K562 (cell line): ENCODE measurements around the gene CCDC28A. TPM values are rescaled to one million over a fixed set of nuclear protein-coding genes. Genes with fewer than 3 reads are reported as not detected.

ENCODE experiments used
- ATAC-seq: fragments of 200-7000 bp; cut with Tn5 transposase; 3 replicates; pipeline ENCODE4 v1.9.1; 2020; ENCODE audit warnings: moderate library complexity
- BruUV-seq: library from RNA; stranded (reverse); fragments of 400-500 nt; replicated peaks from 2 replicates; lab custom pipeline; 2021; lab: Mats Ljungman, UMichigan
- CTCF ChIA-PET: fragments of 300-600 bp; formaldehyde crosslinking; extraction: SDS; loops from one replicate; lab custom pipeline; 2021; ENCODE audit warnings: low intra/inter-chr PET ratio; lab: Yijun Ruan, JAX
- POLR2A ChIA-PET: fragments of 300-600, 350-650 bp; sonication (Branson Sonifier 250); formaldehyde crosslinking; extraction: SDS; loops from one replicate; lab custom pipeline; 2021; ENCODE audit warnings: antibody characterized with exemption, inconsistent platforms; lab: Yijun Ruan, JAX
- DNase-seq, 4 experiments: peaks; one replicate each; pipeline versions ENCODE4 v3.0.0 to v3.0.0-alpha.2; 2011 to 2018; ENCODE audit warnings: low spot score in 3 of 4, mixed read lengths in 3 of 4; ENCODE audit errors: extremely low read depth in 1 of 4
- FAIRE-seq: peaks from 2 replicates; lab custom pipeline; 2011; peaks lifted over from hg19 to GRCh38; lab: Jason Lieb, UNC
- H2AFZ ChIP-seq: 2 replicates; pipeline ENCODE4 v1.6.0; 2011; ENCODE audit warnings: low read depth, low read length, control low read depth, inconsistent platforms
- H3K27ac ChIP-seq: fragments of 200-600 bp; 3 replicates; pipeline ENCODE4 v1.8.0; 2011; ENCODE audit warnings: low read depth, mild to moderate bottlenecking, control low read depth, inconsistent platforms, low read length, moderate library complexity, mixed read lengths; ENCODE audit errors: extremely low read depth
- H3K27me3 ChIP-seq, 2 experiments: fragments of 300-600 bp in 1 of 2; 2 replicates in 1 of 2; 3 replicates in 1 of 2; pipeline versions ENCODE4 v1.6.0 to v1.8.0; 2011; ENCODE audit warnings: inconsistent platforms in 2 of 2, low read length in 2 of 2, mild to moderate bottlenecking in 1 of 2, mixed read lengths in 1 of 2, moderate library complexity in 1 of 2; ENCODE audit not compliant: control insufficient read depth in 2 of 2, insufficient read depth in 2 of 2
- H3K36me3 ChIP-seq: fragments of 300-600 bp; 3 replicates; pipeline ENCODE4 v1.8.0; 2011; ENCODE audit warnings: mild to moderate bottlenecking, low read length, inconsistent platforms; ENCODE audit not compliant: control insufficient read depth, insufficient read depth
- H3K4me1 ChIP-seq, 2 experiments: fragments of 200-600 bp in 1 of 2; replicated peaks in 1 of 2; 2 replicates in 1 of 2; 3 replicates in 1 of 2; pipeline versions ENCODE4 v1.5.1 to v1.8.0; 2011; ENCODE audit warnings: inconsistent platforms in 2 of 2, low read length in 2 of 2, mild to moderate bottlenecking in 1 of 2, mixed read lengths in 1 of 2, moderate library complexity in 1 of 2; ENCODE audit not compliant: control insufficient read depth in 2 of 2, insufficient read depth in 2 of 2
- H3K4me2 ChIP-seq: 2 replicates; pipeline ENCODE4 v1.6.1; 2011; ENCODE audit warnings: low read length, control low read depth, inconsistent platforms, mixed read lengths; ENCODE audit not compliant: insufficient read depth
- H3K4me3 ChIP-seq: fragments of 200-600 bp; sonication (generic), shearing (Covaris generic); 2 replicates; pipeline ENCODE4 v1.5.1; 2016; ENCODE audit warnings: control low read depth, inconsistent platforms
- H3K79me2 ChIP-seq: fragments of 200-600 bp; 3 replicates; pipeline ENCODE4 v1.8.0; 2011; ENCODE audit warnings: low read length, inconsistent platforms; ENCODE audit not compliant: control insufficient read depth, insufficient read depth
- H3K9ac ChIP-seq, 2 experiments: 2 replicates each; pipeline versions ENCODE4 v1.6.0 to v1.6.1; 2011; ENCODE audit warnings: low read depth in 2 of 2, low read length in 2 of 2, control low read depth in 1 of 2, inconsistent platforms in 1 of 2, mild to moderate bottlenecking in 1 of 2, mixed read lengths in 1 of 2; ENCODE audit not compliant: insufficient read depth in 1 of 2
- H3K9me1 ChIP-seq: one replicate; pipeline ENCODE4 v1.6.0; 2011; ENCODE audit warnings: inconsistent platforms, mild to moderate bottlenecking, low read length, moderate library complexity; ENCODE audit not compliant: control insufficient read depth, insufficient read depth
- H3K9me3 ChIP-seq: replicated peaks from 2 replicates; pipeline ENCODE4 v1.5.1; 2011; ENCODE audit warnings: low read depth, low read length, inconsistent platforms; ENCODE audit not compliant: control insufficient read depth, insufficient read depth
- H4K20me1 ChIP-seq: replicated peaks from 2 replicates; pipeline ENCODE4 v1.6.1; 2011; ENCODE audit warnings: low read length, inconsistent platforms, mixed read lengths; ENCODE audit not compliant: control insufficient read depth, insufficient read depth
- CBX1 ChIP-seq: sonication (generic); IDR thresholded peaks from 2 replicates; pipeline ENCODE4 v1.6.1; 2016; ENCODE audit warnings: antibody characterized with exemption, low read depth, mild to moderate bottlenecking
- GTF2E2 ChIP-seq: fragments of 200-800 bp; sonication (Bioruptor generic); IDR thresholded peaks from 2 replicates; pipeline ENCODE4 v1.6.1; 2016; ENCODE audit warnings: missing genetic modification characterization, missing compliant biosample characterization
- KDM5B ChIP-seq: fragments of 200-600 bp; sonication (generic); IDR thresholded peaks from 2 replicates; pipeline ENCODE4 v1.6.1; 2012; ENCODE audit warnings: low read depth, mild to moderate bottlenecking, moderate library complexity, low read length, control low read depth, inconsistent platforms; ENCODE audit not compliant: insufficient replicate concordance
- MEF2A ChIP-seq: IDR thresholded peaks from 2 replicates; pipeline ENCODE4 v1.6.1; 2011; ENCODE audit warnings: low read depth, mild to moderate bottlenecking, low read length, moderate library complexity; ENCODE audit not compliant: control insufficient read depth
- NFYB ChIP-seq: IDR thresholded peaks from 2 replicates; pipeline ENCODE4 v1.6.1; 2011; ENCODE audit warnings: mild to moderate bottlenecking, moderate library complexity; ENCODE audit not compliant: insufficient read length; ENCODE audit errors: extremely low read depth
- STAT6 ChIP-seq: sonication (generic); formaldehyde crosslinking; IDR thresholded peaks from 2 replicates; pipeline ENCODE4 v1.8.1; 2023; ENCODE audit warnings: mild to moderate bottlenecking, missing genetic modification reagents
- ZNF174 ChIP-seq: fragments of 250-450 bp; sonication (Bioruptor Pico); IDR thresholded peaks from 2 replicates; pipeline ENCODE4 v1.4.0; 2020; ENCODE audit warnings: mild to moderate bottlenecking
- ZNF277 ChIP-seq: fragments of 250-450 bp; sonication (Bioruptor Pico); IDR thresholded peaks from 2 replicates; pipeline ENCODE4 v1.8.0; 2022; ENCODE audit warnings: inconsistent platforms, mild to moderate bottlenecking, moderate library complexity, borderline replicate concordance
- ZNF77 ChIP-seq: fragments of 250-450 bp; sonication (Bioruptor Pico); IDR thresholded peaks from 2 replicates; pipeline ENCODE4 v1.5.0; 2020
- WGBS: fragments of 100-300 bp; shearing (Covaris generic); methylation state at CpG from one replicate; pipeline ENCODE4 v1.1.6; 2016; ENCODE audit warnings: low coverage, mixed read lengths; ENCODE audit not compliant: insufficient coverage; ENCODE audit errors: missing lambda C conversion rate; 5-methylcytosine and 5-hydroxymethylcytosine counted together
- in situ Hi-C: fragments of 300-500 bp; cut with MboI; formaldehyde crosslinking; loops from 4 replicates; pipeline ENCODE4 v1.15.0; 2018; ENCODE audit warnings: inconsistent platforms, mixed read lengths
- intact Hi-C: fragments of 100-400 bp; cut with micrococcal nuclease; formaldehyde crosslinking; loops from 2 replicates; pipeline ENCODE4 v1.14.2; 2022
- polyA plus RNA-seq, 8 experiments: library from polyadenylated mRNA; depleted of rRNA in 4 of 8; stranded (reverse) in 5 of 8; unstranded in 3 of 8; fragments of >200 nt; fragmentation: Nextera tagmentation in 2 of 8; fragmentation: Illumina TruSeq in 1 of 8; extraction: Ambion mirVana in 2 of 8; extraction: Trizol in 1 of 8; gene quantifications; 2 replicates each; pipeline versions ENCODE4 v1.2.1 to v1.2.3, GENCODE V29; 2011 to 2014; ENCODE audit warnings: inconsistent platforms in 1 of 8, missing spikeins in 1 of 8
- total RNA-seq, 7 experiments: library from RNA; depleted of rRNA in 6 of 7; stranded (reverse); fragments of >200 nt in 6 of 7; fragmentation: Illumina TruSeq in 2 of 7; extraction: Trizol in 2 of 7; gene quantifications; 2 replicates each; pipeline versions ENCODE4 v1.2.1 to v1.2.3, GENCODE V29; 2011 to 2021; ENCODE audit warnings: low replicate concordance in 1 of 7
- TF ChIP-seq, protein P1 (sequence below), 2 experiments: fragments of 450-650 bp; conservative IDR thresholded peaks; 2 replicates each; pipeline ENCODE4 v1.6.1; 2017; ENCODE audit warnings: mild to moderate bottlenecking in 2 of 2, moderate library complexity in 2 of 2
- TF ChIP-seq, protein P2 (sequence below): fragments of 250-450 bp; sonication (Bioruptor Pico); IDR thresholded peaks from 2 replicates; pipeline ENCODE4 v1.5.0; 2021; ENCODE audit warnings: mild to moderate bottlenecking, moderate library complexity

Gene CCDC28A
- total and polyA plus RNA-seq, 9 of the 15 experiments (the other 6 are each of a cell fraction or from before 2014, with no cell fraction given), result 12.6 to 35.5 (median 19.1) TPM

DNA sequence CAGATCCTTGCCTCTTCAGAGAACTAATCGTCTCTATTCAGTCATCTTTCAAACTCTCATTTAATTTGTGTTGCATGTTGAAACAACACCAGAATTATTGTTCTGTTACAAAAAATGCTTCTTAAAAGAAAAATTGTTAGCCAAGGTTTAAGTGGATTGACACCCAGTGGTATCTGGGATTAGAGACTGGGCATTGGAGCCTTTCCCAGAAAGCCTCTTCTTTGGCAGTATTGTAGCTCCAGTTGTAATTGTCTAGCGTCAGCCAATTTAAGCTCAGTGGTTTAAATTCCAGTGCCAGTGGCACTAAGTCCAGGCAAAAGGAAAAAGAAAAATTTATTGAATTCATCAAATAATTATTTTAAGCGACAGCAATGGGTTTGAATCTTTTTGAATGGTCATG lies 801 bp downstream of the CCDC28A start:
- H2AFZ ChIP-seq, result peak overlapping the region; percentile 100
- no TSS peak for BruUV-seq
- in situ Hi-C loops, result no loop called here
- FAIRE-seq (no peak), DNase-seq (no peak), ATAC-seq (no peak)
- no peaks in the 10 kb centered on the region for H3K36me3 ChIP-seq
- WGBS, result 11% methylated on average over 3 of the region's 3 CpGs
- H3K79me2 ChIP-seq, result no peaks in the 10 kb centered on the region
- peak overlapping the region; percentile 70 for H3K4me3 ChIP-seq
- H3K4me1 ChIP-seq, result peaks cover 0 to 3% of the 10 kb centered on the region in 2 experiments; a peak in 2 of 5 replicates
- peak overlapping the region in 1 of 2 experiments; percentile 89; a peak in 2 of 4 replicates for H3K9ac ChIP-seq
- no peaks in the 10 kb centered on the region for H4K20me1 ChIP-seq
- peak overlapping the region; percentile 97; the same call in 1 of the 3 replicates for H3K27ac ChIP-seq
- peak overlapping the region; percentile 99 for H3K4me2 ChIP-seq
- POLR2A ChIA-PET, result no interaction called here
- no peaks in the 10 kb centered on the region for H3K27me3 ChIP-seq
- no peaks in the 10 kb centered on the region for H3K9me3 ChIP-seq
- intact Hi-C loops, result no loop called here
- H3K9me1 ChIP-seq, result no peaks in the 10 kb centered on the region
- CTCF ChIA-PET, result no interaction called here
- TF ChIP-seq MEF2A, result no peak
- no peak for TF ChIP-seq STAT6 (CRISPR knock-in tag)
- TF ChIP-seq CBX1, result no peak
- TF ChIP-seq ZNF277, result no peak
- TF ChIP-seq ZNF174, result no peak
- no peak for TF ChIP-seq KDM5B
- TF ChIP-seq NFYB, result no peak
- TF ChIP-seq, protein P1, sequence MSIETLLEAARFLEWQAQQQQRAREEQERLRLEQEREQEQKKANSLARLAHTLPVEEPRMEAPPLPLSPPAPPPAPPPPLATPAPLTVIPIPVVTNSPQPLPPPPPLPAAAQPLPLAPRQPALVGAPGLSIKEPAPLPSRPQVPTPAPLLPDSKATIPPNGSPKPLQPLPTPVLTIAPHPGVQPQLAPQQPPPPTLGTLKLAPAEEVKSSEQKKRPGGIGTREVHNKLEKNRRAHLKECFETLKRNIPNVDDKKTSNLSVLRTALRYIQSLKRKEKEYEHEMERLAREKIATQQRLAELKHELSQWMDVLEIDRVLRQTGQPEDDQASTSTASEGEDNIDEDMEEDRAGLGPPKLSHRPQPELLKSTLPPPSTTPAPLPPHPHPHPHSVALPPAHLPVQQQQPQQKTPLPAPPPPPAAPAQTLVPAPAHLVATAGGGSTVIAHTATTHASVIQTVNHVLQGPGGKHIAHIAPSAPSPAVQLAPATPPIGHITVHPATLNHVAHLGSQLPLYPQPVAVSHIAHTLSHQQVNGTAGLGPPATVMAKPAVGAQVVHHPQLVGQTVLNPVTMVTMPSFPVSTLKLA (conservative IDR thresholded peaks at IDR 0.05), result no peak
- TF ChIP-seq, protein P2, sequence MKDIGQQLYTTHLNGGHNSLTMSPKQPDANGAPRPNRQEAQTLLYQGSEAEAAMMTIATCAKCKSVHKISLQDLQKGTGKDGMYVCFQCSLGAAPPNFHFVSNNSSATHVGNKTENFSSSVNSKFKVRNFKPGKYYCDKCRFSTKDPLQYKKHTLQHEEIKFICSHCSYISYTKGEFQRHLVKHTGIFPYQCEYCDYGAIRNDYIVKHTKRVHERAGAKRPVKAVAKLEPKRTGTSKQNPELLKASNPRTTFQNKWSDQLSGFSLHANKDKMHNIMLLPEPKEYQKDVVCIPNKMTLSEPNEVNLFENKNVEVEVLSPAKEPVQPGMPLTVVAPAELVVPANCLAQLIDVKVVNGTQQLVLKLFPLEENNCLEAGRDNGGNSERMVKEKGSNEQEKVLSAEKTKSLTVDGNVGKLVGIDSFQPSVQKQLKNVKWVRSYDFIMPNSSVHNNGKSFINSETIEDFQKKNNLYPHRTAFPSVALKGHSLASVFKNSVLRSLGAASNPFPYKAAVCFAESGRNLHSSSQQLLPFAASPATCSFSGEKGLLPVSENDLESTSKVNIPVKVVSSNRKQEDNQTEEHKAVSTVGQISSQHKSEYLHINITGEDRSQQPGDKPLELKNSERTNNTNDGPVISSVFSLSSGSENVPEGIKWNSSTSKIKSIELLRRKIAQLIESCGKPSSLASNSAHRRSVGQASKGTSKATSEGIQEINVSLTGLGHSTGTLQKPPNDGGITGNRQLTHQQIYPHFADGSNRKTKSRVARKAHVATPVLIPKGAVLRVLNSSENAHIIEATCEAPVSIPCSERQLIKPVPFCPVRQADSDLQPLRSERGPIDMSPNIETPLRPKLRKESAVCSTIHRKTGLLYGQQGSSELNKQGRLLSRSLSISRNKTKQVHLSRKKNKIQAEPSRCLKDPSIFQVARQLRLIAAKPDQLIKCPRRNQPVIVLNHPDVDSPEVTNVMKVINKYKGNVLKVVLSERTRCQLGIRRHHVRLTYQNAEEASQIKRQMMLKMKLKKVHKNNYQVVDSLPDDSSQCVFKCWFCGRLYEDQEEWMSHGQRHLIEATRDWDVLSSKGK (CRISPR knock-in tag), result no peak
- TF ChIP-seq ZNF77, result no peak
- no peak for TF ChIP-seq GTF2E2 (tag)
